Activated CD8-positive, alpha-beta memory T cell treated with anti-CD3 and anti-CD28 coated beads, Interleukin-2, amount 10 ng/mL, durations not matched to agents 7 days and 5 days (primary cell): ENCODE data around the gene CSPG5. TPM values are rescaled to one million over a fixed set of nuclear protein-coding genes. Genes with fewer than 3 reads are reported as not detected.

Experiments used
- ATAC-seq: fragments of 150-1000 bp; cut with Tn5 transposase; one replicate; pipeline ENCODE4 v1.10.0; 2021; ENCODE audit warnings: moderate library complexity
- CTCF ChIA-PET: fragments of 350-600 bp; sonication (Branson Sonifier 250); formaldehyde crosslinking; loops from one replicate; lab custom pipeline; 2021; ENCODE audit warnings: antibody characterized with exemption; lab: Charles Lee
- DNase-seq: peaks from one replicate; pipeline ENCODE4 v3.0.0-alpha.2; 2020
- H3K27ac Mint-ChIP-seq: one replicate; pipeline ENCODE4 v1.8.0; 2021; ENCODE audit warnings: mild to moderate bottlenecking, mixed read lengths
- H3K27me3 Mint-ChIP-seq: one replicate; pipeline ENCODE4 v1.8.0; 2021; ENCODE audit warnings: mixed read lengths
- H3K36me3 Mint-ChIP-seq: one replicate; pipeline ENCODE4 v1.8.0; 2021; ENCODE audit warnings: mild to moderate bottlenecking, mixed read lengths
- H3K4me1 Mint-ChIP-seq: one replicate; pipeline ENCODE4 v1.8.0; 2021; ENCODE audit warnings: mixed read lengths
- H3K4me3 Mint-ChIP-seq: one replicate; pipeline ENCODE4 v1.8.0; 2021; ENCODE audit warnings: mild to moderate bottlenecking, moderate library complexity, mixed read lengths
- H3K9me3 Mint-ChIP-seq: one replicate; pipeline ENCODE4 v1.8.0; 2022; ENCODE audit warnings: low read depth, mixed read lengths
- total RNA-seq, 2 experiments: library from RNA; stranded (reverse); gene quantifications; one replicate each; pipeline ENCODE4 v1.2.3, GENCODE V29; 2021

The CSPG5 gene
- total RNA-seq, 2 experiments from 2014 or later: 0.21 to 0.32 TPM

- no peak for ATAC-seq
- H3K4me1 Mint-ChIP-seq: no peaks in the 10 kb centered on the region
- no peak for DNase-seq
- H3K36me3 Mint-ChIP-seq: no peaks in the 10 kb centered on the region
- peaks cover 30% of the 10 kb centered on the region for H3K27me3 Mint-ChIP-seq
- H3K27ac Mint-ChIP-seq: no peak overlapping the region
- H3K4me3 Mint-ChIP-seq: no peak overlapping the region
- CTCF ChIA-PET: no interaction called here
- no peaks in the 10 kb centered on the region for H3K9me3 Mint-ChIP-seq
Observed at GRCh38 chr3:47580481-47580880, 1.8 kb upstream of the CSPG5 start.

- peak overlapping the region; percentile 10 for H3K4me3 Mint-ChIP-seq
- no peaks in the 10 kb centered on the region for H3K4me1 Mint-ChIP-seq
- DNase-seq: no peak
- peaks cover 36% of the 10 kb centered on the region for H3K27me3 Mint-ChIP-seq
- no peak overlapping the region for H3K27ac Mint-ChIP-seq
- H3K36me3 Mint-ChIP-seq: no peaks in the 10 kb centered on the region
- no peak for ATAC-seq
- CTCF ChIA-PET: no interaction called here
- H3K9me3 Mint-ChIP-seq: no peaks in the 10 kb centered on the region
Observed at GRCh38 chr3:47579875-47580274, 1.2 kb upstream of the CSPG5 start.

- no peak overlapping the region for H3K27ac Mint-ChIP-seq
- CTCF ChIA-PET: interaction anchor here (0.5 to 2.2 kb wide), 4 partner anchors 57 to 467 kb away, joined by 3 to 11 read pairs (median 3); no protein-coding TSS in a partner anchor
Observed at GRCh38 chr3:47578119-47578632, 489 bp downstream of the CSPG5 start.

DNA sequence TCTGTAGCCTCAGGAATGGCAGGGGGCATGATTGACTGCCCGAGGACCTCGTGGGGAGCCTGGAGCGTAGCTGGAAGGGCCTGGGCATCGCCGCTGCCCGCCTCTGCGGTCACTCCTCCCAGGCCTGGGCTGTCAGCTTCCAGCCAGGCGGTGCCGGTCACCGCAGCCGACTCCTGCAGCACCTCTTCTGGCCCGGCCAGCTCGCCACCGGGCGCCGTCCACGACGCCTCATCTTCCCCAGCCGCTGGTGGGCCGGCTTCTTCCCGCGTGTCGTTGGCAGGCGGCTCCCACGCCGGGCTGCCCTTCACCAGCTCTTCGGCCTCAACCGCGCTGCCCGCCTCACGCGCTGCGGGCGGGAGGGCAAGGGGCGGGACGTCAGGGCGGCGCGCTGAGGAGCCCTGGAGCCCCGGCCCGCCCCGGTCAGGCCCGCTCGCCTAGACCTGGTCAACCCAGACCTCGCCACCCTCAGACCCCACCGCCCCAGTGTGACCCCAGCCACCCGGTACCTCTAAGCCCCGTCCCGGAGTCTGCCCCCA lies 1.0 kb downstream of the CSPG5 start:
- CTCF ChIA-PET: interaction anchor here (0.5 to 2.2 kb wide), 3 partner anchors 56 to 466 kb away, joined by 3 to 11 read pairs (median 3); no protein-coding TSS in a partner anchor
- DNase-seq: no peak

More at GRCh38 chr3:47578119-47578632, 489 bp downstream of the CSPG5 start:
- DNase-seq: peak; percentile 53
- Mint-ChIP-seq H3K4me3 (peak overlapping the region; percentile 54), H3K36me3 (no peaks in the 10 kb centered on the region), H3K4me1 (no peaks in the 10 kb centered on the region), H3K9me3 (no peaks in the 10 kb centered on the region), H3K27me3 (peaks cover 43% of the 10 kb centered on the region)
- ATAC-seq: peak; percentile 84

DNA sequence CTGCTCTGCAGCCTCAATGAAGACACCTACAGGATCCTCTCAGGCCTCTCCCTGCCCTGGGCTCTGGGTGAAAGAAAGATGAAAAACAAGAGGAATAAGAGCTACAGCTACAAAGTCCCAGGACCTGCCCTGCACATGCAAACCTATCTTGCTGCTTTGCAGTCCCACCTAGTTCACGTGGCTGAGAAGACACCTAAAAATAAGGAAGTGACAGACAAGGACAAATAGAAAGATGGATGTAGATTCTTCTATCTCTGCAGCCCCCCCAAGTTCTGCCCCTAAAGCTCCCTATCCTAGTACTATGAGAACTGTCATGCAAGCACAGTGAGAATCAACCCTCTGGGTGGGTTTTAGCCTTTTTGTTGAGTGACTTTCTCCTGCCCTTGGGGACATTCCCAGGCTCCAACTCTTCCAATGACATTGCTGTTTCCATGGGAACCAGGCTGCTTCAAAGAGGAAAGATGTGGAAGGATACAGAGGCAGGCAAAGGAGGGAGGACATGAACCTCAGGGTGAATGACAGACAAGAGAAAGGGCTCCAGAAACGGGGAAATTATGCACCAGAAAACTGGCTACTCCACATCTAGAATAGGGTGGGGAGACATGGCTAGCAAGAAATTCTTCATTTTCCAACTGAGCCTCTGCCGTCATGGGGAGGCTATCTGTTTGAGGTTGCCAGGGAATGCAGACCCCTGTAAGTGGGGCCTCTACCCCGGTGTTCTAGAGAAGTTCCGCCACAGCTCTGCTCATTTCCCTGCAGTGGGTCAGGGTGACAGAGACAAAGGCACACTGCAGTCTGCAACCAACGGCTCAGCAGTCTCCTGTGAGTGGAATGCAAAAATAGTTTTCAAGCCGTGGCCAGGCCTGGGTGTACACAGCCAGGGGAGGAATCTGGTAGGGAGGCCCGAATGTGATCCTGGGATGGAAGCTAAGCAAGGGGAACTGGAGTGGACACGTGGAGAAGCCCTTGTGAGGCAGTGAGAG lies 5.2 kb downstream of the CSPG5 start:
- DNase-seq (no peak), ATAC-seq (no peak)
- H3K9me3 Mint-ChIP-seq: no peaks in the 10 kb centered on the region
- no peak overlapping the region for H3K27ac Mint-ChIP-seq
- no peaks in the 10 kb centered on the region for H3K4me1 Mint-ChIP-seq
- H3K4me3 Mint-ChIP-seq: no peak overlapping the region
- peaks cover 43% of the 10 kb centered on the region for H3K27me3 Mint-ChIP-seq
- CTCF ChIA-PET: interaction anchor here (1.0 kb wide), 1 partner anchor 26 kb away, joined by 3 read pairs; no protein-coding TSS in a partner anchor
- no peaks in the 10 kb centered on the region for H3K36me3 Mint-ChIP-seq

More for the DNA sequence above, 1.0 kb downstream of the CSPG5 start:
- Mint-ChIP-seq H3K36me3 (no peaks in the 10 kb centered on the region), H3K4me1 (no peaks in the 10 kb centered on the region), H3K9me3 (no peaks in the 10 kb centered on the region), H3K4me3 (peak overlapping the region; percentile 54), H3K27ac (no peak overlapping the region), H3K27me3 (peaks cover 46% of the 10 kb centered on the region)
- no peak for ATAC-seq

- DNase-seq (no peak), ATAC-seq (no peak)
- no peaks in the 10 kb centered on the region for H3K4me1 Mint-ChIP-seq
- H3K4me3 Mint-ChIP-seq: no peak overlapping the region
- no peaks in the 10 kb centered on the region for H3K36me3 Mint-ChIP-seq
- no peaks in the 10 kb centered on the region for H3K9me3 Mint-ChIP-seq
- no peak overlapping the region for H3K27ac Mint-ChIP-seq
- CTCF ChIA-PET: interaction anchor here (0.9 kb wide), 1 partner anchor 18 kb away, joined by 3 read pairs; no protein-coding TSS in a partner anchor
- peaks cover 36% of the 10 kb centered on the region for H3K27me3 Mint-ChIP-seq
Observed at GRCh38 chr3:47571391-47572175, 7.1 kb downstream of the CSPG5 start.

DNA sequence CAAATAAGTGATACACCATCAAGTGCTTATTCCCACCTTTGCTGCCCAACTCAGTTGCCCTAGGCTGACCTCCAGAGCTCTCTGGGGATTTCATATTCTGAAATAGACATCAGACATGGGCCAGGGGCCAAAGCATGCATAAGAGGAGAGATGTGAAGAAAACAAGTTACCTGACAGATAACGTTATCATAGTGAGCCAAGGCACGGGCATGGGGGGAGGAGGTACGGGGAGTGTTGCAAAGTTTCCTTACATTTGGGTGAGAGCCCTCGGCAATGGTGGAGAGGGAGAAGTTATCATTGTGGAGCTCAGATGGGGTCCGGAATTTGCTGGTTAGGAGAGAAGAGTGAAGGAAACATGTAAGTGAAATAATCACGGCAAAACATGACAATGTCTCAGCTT lies 9.8 kb downstream of the CSPG5 start:
- ATAC-seq (no peak), DNase-seq (no peak)
- no peaks in the 10 kb centered on the region for H3K4me1 Mint-ChIP-seq
- H3K9me3 Mint-ChIP-seq: no peaks in the 10 kb centered on the region
- CTCF ChIA-PET: interaction anchor here (0.7 kb wide), 1 partner anchor 421 kb away, joined by 3 read pairs; no protein-coding TSS in a partner anchor
- H3K27ac Mint-ChIP-seq: no peak overlapping the region
- H3K4me3 Mint-ChIP-seq: no peak overlapping the region
- H3K27me3 Mint-ChIP-seq: peaks cover 25% of the 10 kb centered on the region
- H3K36me3 Mint-ChIP-seq: no peaks in the 10 kb centered on the region

- Mint-ChIP-seq H3K36me3 (no peaks in the 10 kb centered on the region), H3K4me3 (no peak overlapping the region), H3K9me3 (no peaks in the 10 kb centered on the region), H3K27me3 (peaks cover 15% of the 10 kb centered on the region), H3K27ac (no peak overlapping the region), H3K4me1 (no peaks in the 10 kb centered on the region)
- no peak for ATAC-seq
- CTCF ChIA-PET: no interaction called here
- DNase-seq: no peak
Observed at GRCh38 chr3:47567149-47567548, 11.5 kb downstream of the CSPG5 start.

DNA sequence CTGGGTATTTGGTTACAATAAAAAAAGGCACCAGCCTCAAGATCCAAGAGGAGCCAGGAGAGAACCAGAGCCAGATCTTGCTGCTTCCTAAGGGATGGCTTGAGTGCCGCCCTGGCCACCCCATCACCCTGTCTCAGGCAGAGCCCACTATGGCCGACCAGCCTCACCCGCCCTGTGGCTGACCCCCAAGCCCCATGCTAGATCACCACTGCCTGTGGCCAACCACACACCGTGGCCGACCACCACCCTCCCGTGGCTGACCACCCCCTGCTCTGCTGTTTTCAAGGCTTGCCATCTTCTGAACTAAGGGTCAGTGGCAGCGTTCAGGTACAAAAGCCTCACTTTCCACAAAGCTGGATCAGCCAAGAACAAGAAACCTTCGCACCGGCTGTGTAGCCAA lies 12.0 kb downstream of the CSPG5 start:
- H3K4me3 Mint-ChIP-seq: no peak overlapping the region

DNA sequence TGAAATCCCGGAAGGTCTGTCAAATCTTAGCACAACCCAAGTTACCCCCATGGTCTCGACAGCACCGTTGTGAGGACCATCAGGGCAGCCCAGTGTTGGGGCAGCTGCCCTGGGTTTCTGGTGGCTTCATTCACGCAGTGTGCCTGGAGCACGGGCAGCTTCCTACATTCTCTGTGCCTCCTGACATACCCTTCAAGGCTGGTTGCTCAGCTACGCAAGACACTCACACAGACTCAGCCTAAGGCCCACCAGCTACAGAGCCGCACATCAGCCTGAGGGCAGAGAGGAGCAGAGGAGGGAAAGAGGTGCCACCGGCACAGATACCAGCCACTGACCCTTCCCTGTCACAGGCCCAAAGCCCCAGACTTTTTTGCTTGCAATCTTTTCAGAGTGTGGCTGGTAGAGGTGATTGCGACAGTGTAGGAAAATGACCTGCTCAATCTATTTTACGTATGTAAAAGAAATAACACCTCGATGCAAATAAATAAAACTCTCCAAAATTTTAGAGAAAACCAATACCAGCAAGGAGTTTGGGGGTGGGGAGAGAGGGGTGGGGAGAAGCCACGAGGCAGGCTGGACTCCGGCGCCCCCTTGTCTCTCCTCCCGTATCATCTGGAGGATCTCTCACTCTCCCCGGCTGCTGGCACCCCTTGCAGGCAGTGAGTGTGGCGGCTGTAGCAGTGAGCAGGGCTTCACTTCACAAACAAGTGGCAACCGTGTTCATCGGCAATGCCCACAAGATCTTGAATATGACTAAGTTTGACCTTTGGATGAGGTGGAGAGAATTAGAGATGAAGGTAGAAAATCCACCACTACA lies 12.7 kb downstream of the CSPG5 start:
- ATAC-seq (no peak), DNase-seq (no peak)
- no peaks in the 10 kb centered on the region for H3K4me1 Mint-ChIP-seq
- H3K27me3 Mint-ChIP-seq: peaks cover 10% of the 10 kb centered on the region
- H3K4me3 Mint-ChIP-seq: no peak overlapping the region
- no peaks in the 10 kb centered on the region for H3K9me3 Mint-ChIP-seq
- no peak overlapping the region for H3K27ac Mint-ChIP-seq
- no peaks in the 10 kb centered on the region for H3K36me3 Mint-ChIP-seq
- CTCF ChIA-PET: no interaction called here

More for the DNA sequence above, 12.0 kb downstream of the CSPG5 start:
- Mint-ChIP-seq H3K27ac (no peak overlapping the region), H3K4me1 (no peaks in the 10 kb centered on the region), H3K36me3 (no peaks in the 10 kb centered on the region), H3K9me3 (no peaks in the 10 kb centered on the region), H3K27me3 (peaks cover 10% of the 10 kb centered on the region)
- CTCF ChIA-PET: no interaction called here
- no peak for DNase-seq
- no peak for ATAC-seq

DNA sequence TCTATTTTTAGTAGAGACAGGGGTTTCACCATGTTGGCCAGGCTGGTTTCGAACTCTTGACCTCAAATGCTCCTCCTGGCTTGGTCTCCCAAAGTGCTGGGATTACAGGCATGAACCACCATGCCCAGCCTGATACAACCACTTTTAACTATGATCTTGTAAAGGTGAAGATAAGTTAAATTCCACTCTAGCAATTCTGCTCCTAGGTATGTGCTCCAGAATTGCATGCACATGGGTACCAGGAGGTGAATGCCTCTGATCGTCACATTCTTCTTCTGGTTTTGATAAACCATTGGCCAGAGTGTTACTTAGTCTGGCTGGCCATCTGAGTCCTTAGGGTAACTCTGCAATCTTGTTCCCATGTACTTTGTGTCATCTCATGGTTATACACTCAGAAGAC lies 22.3 kb downstream of the CSPG5 start:
- Mint-ChIP-seq H3K4me1 (no peaks in the 10 kb centered on the region), H3K27me3 (peaks cover 10% of the 10 kb centered on the region), H3K36me3 (no peaks in the 10 kb centered on the region), H3K4me3 (no peak overlapping the region), H3K27ac (no peak overlapping the region), H3K9me3 (no peaks in the 10 kb centered on the region)
- no peak for ATAC-seq
- CTCF ChIA-PET: interaction anchor here (1.2 kb wide), 1 partner anchor 34 kb away, joined by 3 read pairs; no protein-coding TSS in a partner anchor
- no peak for DNase-seq

DNA sequence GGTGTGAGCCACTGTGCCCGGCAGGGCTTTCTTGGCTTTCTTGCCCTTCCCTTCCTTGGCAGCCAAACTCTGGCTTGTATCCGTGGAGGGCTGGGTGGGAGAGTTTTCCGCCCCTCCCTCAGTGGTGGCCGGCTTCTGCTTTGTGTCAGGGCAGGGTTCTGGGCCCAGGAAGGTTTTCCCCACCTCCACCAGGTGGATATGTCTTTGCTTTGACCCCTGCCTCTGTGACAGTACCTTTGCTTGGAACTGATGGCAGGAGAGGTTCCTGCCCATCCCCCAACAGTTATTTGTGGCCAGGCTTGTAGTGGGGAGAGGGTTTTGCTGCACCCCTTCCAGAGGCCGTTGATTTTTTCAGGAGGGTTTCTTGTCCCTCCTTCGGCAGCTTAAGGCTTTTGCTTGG lies 24.3 kb downstream of the CSPG5 start:
- Mint-ChIP-seq H3K4me1 (no peaks in the 10 kb centered on the region), H3K27ac (no peak overlapping the region), H3K27me3 (peaks cover 18% of the 10 kb centered on the region), H3K9me3 (no peaks in the 10 kb centered on the region), H3K4me3 (no peak overlapping the region), H3K36me3 (no peaks in the 10 kb centered on the region)
- CTCF ChIA-PET: no interaction called here
- DNase-seq: no peak
- no peak for ATAC-seq
